Activated CD4-positive, CD25-positive, alpha-beta regulatory T cell (primary cell): Measurements from ENCODE around the gene TMEM198.

Source experiments
- DNase-seq, 4 experiments: peaks; one replicate each; lab custom pipeline; 2025; lab: John Stamatoyannopoulos, UW

TMEM198 gene, protein sequence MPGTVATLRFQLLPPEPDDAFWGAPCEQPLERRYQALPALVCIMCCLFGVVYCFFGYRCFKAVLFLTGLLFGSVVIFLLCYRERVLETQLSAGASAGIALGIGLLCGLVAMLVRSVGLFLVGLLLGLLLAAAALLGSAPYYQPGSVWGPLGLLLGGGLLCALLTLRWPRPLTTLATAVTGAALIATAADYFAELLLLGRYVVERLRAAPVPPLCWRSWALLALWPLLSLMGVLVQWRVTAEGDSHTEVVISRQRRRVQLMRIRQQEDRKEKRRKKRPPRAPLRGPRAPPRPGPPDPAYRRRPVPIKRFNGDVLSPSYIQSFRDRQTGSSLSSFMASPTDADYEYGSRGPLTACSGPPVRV

DNA sequence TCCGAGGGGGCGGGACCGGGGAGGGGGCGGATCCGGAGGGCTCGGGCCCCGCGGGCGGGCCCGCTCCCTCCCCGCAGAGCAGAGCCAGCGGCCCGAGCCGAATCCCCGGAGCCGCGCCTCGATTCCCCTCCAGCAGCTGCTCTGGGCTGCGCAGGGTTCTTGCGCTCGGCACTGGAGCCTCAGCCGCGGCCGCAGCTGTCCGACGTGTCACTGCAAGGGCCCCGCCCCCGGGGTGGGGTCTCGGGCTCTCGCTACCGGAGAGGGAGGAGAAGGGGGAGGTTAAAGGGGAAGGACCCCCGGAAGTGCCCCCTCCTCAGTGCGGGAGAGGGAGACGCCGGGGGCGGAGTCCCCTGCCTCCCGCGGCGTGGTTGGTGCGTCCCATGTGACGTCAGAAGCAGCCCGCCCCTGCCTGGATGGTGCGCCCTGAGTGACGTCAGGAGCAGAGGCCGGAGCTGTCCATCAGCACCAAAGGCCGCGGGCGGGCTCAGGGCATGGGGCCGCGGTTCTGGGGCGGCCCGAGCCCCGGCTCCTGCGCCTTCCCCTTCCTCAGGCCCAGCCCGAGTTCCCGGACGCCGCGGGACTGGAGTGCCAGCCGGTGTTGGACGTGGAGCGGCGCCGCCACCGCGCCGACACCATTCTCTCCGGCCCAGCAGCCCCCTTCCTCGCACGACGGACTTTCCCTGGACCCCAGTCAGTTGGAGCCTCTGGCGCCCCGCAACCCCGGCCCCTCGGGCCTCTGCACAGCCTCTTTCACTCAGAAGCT lies at the start of gene TMEM198, which contains the start of gene CHPF:
Gene TMEM198 (plus strand): TSS at position 433 of the 763 bp plus-strand sequence. CDS start 700 bp downstream, outside the sequence.
Gene CHPF (minus strand): TSS at position 214 of the 763 bp plus-strand sequence. CDS start 271 bp downstream, outside the sequence.
- peak; percentile 79 to 86 (median 84) for DNase-seq

- no peak for DNase-seq
Observed at GRCh38 chr2:219494952-219495530, 48.8 kb upstream of the TMEM198 start.

GRCh38 chr2:219495531-219496122 lies 48.2 kb upstream of the TMEM198 start:
- peak in 2 of 4 experiments; percentile 21 to 23 for DNase-seq

DNA sequence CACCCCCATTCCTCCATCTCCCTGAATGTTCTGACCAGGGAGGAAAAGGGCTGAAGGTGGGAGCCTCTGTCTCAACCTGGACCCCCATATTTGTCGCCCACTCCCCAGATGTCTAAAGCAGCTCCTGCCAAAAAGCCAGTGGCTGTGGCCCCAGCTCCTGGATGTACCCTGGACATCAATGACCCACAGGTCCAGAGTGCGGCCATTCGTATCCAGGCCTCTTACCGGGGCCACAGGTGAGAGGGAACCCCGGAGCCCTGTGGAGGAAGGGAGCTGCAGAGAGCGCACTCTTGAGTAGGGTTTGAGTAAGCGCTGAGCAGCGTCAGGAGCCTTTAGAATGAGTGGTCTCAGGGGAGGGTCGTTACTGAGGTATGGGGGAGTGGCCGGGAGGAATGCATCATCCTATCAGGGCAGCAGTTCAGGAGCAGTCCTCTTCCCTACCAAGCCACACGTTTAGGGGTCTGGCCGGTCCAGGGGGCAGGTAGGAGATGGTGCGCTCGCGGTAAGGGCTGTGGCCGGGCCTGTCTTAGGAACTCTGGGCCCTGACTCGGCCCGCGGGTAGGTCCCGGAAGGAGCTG lies 47.5 kb upstream of the TMEM198 start:
- DNase-seq, result no peak

DNA sequence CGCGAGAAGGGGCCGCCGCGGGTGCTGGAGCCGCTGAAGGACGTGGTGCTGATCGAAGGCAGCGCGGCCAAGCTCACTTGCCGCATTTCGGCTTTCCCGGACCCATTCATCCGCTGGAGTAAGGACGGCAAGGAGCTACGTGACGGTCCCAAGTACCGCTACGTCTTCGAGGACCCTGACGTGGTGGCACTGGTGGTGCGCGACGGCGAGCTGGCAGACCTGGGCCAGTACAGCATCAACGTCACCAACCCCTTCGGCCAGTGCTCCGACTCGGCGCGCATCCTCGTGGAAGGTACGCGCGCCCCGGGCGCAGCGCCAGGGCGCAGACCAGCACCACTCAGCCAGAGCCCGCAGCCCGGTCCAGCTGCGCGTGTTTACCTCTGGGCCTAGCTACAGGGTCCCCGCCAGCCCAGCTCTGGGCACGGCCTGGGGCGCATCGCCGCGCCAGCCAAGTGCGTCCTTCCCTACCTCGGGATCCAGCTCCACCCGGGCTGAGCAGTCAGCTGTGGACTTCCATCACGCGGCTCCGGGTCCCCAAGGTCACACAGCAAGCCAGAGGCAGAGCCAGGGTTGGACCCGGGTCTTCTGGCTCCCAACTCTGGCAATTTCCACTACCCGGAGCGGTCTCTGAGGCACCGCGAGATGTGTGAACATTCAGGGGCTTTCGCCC lies 46.9 kb upstream of the TMEM198 start:
- DNase-seq, result no peak

- DNase-seq, result peak in 2 of 4 experiments; percentile 6 to 13
Observed at GRCh38 chr2:219497495-219498279, 46.1 kb upstream of the TMEM198 start.

GRCh38 chr2:219498280-219499057 lies 45.4 kb upstream of the TMEM198 start, which contains the start of gene GMPPA:
GMPPA (plus strand) TSS chr2:219498891; CDS start chr2:219499976, 1,085 bp downstream.
- peak; percentile 77 to 86 (median 80) for DNase-seq

DNA sequence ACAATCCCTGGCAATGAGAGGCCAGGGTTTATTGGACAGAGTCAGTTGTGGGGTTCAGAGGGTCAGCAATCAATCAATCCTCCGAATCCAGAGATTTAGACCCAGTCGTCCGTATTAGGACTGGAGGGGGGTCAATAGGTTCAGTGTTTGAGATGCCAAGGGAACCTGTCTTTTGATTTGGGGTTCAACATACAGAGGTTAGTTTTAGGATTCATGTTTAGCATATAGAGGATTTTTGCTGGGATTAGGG lies 44.8 kb upstream of the TMEM198 start:
- no peak for DNase-seq

DNA sequence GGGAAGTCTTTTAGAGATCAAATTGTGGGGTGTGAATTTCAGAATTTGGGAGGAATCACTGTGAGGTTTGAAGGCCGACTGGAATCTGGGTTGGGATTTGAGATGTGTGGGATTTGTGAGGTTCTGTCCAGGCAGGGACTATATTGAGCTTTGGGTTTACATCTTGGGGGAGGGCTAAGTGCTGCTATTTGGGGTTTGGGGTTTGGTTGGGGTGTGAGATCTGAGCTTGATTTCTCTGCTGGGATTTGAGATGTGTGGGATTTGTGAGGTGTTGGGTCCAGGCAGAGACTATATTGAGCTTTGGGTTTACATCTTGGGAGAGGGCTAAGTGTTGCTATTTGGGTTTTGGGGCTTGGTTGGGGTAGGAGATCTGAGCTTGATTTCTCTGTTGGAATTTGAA lies 44.3 kb upstream of the TMEM198 start:
- no peak for DNase-seq

DNA sequence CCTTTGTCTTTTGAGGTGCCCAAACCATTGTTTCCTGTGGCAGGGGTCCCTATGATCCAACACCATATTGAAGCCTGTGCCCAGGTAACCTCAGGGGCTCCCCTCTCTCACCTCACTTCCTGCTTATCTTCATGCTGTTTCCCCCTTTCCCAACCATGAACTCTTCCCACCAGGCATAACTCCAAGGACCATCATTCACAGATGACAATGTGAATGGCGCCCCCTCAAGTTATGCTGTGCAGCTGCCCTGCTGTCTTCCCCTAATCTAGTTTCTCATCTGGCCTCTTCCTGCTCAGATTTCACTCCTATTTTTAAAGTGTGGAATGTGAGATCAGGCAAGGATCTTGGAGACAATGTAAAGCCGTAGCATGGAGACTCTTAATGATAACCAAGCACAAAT lies 43.7 kb upstream of the TMEM198 start:
- no peak for DNase-seq

- no peak for DNase-seq
Observed at GRCh38 chr2:219501849-219502248, 42.0 kb upstream of the TMEM198 start.

GRCh38 chr2:219502618-219503017 lies 41.2 kb upstream of the TMEM198 start:
- no peak for DNase-seq

DNA sequence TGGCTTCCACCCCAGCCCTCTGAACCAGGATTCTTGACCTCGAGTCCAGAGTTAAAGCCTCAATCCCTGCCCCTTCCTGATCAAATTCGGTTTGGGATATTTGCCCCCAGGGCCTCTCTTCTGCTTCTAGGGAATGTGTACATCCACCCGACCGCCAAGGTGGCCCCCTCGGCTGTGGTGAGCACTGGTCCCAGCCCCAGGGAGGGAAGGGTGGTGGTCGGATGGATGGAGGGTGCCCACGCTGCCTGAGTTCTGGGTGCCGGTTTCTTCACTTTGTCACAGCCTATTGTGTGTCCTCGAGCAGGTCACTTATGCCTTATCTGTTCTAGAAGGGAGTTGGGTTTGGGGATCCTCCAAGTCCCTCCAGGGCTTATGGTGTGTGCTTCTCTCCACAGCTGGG lies 38.2 kb upstream of the TMEM198 start:
- DNase-seq, result no peak

GRCh38 chr2:219506153-219506801 lies 37.6 kb upstream of the TMEM198 start:
- no peak for DNase-seq

DNA sequence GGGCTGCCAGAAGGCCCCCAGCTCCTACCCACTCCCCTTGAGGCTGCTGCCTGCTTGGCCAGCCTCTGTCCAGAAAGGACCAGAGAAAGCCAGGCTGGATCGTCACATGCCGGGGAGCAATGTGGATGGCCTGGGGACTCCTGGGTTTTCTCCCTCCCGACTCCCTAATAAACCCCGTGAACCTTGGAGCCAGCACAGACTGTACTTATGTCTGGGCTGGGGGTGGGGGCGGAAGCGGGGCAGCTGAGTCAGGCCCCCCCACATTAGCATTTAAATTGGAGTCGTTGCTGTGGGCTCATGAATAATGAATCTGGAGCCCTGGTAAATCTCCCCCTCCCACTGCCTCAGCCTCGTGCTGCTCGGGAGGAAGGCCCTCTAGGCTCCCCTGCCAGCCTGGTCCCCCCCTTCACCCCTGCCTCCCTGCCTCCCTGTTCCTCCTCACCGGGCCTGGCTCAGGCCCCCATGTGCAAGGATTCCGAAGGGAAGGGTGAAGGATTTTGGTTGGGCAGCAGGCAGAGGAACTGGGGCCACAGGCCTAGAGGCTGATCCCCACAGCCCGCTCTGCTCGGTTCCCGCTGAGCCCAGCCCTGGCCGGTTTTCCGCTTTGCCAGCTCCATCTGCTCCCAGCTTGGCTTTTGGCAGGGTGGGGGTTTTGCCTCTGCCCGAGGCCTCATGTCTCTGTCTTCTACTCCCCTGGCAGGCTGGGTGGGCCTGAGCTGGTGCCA lies 36.9 kb upstream of the TMEM198 start:
- no peak for DNase-seq

- no peak for DNase-seq
Observed at GRCh38 chr2:219507581-219508443, 36.0 kb upstream of the TMEM198 start.

GRCh38 chr2:219508444-219508734 lies 35.4 kb upstream of the TMEM198 start:
- DNase-seq, result no peak
